ENCODE measurements around the gene PCDHB12.
"Not testable (repeated sequence)": the region's sequence is repeated elsewhere in the genome, so short reads cannot be mapped to it uniquely, and the experiment has no call there.

Gene PCDHB12

DNA sequence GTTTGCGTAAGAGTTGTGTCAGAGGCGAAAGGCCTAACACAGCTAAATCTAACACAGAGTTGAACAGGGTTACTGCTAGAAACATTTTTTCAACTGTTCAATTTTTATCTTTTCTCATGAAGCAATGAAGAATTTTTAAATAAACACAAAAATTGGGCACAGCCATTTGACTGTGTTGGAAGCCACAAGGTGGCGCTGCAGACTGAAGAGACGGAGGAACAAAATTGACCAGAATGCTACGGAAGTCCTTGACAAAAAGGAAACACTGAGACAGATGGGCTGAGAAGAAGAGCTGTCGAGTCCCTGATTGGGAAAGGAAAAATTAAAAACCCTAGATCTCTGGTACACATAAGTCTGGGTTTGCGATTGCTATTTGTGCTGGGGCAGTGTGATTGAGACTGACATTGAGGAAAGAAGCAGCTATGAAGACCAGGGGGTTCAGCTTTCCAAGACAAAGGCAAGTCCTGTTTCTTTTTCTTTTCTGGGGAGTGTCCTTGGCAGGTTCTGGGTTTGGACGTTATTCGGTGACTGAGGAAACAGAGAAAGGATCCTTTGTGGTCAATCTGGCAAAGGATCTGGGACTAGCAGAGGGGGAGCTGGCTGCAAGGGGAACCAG is 21.5 kb upstream of the PCDHB12 start, which contains the start of gene PCDHB9:
PCDHB9 (plus strand) TSS at position 265 of the 616 bp plus-strand sequence; CDS start at position 423, 158 bp downstream.
- DNase-seq (ENCODE audit: low spot score), result no peak
- TF ChIP-seq, protein P1, sequence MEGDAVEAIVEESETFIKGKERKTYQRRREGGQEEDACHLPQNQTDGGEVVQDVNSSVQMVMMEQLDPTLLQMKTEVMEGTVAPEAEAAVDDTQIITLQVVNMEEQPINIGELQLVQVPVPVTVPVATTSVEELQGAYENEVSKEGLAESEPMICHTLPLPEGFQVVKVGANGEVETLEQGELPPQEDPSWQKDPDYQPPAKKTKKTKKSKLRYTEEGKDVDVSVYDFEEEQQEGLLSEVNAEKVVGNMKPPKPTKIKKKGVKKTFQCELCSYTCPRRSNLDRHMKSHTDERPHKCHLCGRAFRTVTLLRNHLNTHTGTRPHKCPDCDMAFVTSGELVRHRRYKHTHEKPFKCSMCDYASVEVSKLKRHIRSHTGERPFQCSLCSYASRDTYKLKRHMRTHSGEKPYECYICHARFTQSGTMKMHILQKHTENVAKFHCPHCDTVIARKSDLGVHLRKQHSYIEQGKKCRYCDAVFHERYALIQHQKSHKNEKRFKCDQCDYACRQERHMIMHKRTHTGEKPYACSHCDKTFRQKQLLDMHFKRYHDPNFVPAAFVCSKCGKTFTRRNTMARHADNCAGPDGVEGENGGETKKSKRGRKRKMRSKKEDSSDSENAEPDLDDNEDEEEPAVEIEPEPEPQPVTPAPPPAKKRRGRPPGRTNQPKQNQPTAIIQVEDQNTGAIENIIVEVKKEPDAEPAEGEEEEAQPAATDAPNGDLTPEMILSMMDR (IDR thresholded peaks at IDR 0.05; ENCODE audit: extremely low read depth, missing control alignments), result no peak

DNA sequence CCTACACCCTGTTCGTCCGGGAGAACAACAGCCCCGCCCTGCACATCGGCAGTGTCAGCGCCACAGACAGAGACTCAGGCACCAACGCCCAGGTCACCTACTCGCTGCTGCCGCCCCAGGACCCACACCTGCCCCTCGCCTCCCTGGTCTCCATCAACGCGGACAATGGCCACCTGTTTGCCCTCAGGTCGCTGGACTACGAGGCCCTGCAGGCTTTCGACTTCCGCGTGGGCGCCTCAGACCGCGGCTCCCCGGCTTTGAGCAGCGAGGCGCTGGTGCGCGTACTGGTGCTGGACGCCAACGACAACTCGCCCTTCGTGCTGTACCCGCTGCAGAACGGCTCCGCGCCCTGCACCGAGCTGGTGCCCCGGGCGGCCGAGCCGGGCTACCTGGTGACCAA is 19.8 kb upstream of the PCDHB12 start:
- DNase-seq (ENCODE audit: low spot score), result not testable (repeated sequence)

DNA sequence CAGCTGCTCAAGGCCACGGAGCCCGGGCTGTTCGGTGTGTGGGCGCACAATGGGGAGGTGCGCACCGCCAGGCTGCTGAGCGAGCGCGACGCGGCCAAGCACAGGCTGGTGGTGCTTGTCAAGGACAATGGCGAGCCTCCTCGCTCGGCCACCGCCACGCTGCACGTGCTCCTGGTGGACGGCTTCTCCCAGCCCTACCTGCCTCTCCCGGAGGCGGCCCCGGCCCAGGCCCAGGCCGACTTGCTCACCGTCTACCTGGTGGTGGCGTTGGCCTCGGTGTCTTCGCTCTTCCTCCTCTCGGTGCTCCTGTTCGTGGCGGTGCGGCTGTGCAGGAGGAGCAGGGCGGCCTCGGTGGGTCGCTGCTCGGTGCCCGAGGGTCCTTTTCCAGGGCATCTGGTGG is 19.4 kb upstream of the PCDHB12 start:
- DNase-seq (ENCODE audit: low spot score), result not testable (repeated sequence)

DNA sequence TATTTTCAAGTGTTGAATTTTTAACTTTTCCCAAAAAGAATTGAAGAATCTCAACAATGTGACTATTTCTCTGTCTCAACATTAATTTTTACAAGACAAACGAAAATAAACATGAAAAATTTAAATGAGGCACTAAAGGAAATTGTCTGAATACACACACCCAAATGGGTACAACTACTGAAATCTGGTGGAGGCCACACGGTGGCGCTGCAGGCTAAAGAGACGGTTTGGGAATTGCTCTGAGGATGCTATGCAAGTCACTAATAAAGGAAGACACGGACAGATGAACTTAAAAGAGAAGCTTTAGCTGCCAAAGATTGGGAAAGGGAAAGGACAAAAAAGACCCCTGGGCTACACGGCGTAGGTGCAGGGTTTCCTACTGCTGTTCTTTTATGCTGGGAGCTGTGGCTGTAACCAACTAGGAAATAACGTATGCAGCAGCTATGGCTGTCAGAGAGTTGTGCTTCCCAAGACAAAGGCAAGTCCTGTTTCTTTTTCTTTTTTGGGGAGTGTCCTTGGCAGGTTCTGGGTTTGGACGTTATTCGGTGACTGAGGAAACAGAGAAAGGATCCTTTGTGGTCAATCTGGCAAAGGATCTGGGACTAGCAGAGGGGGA is 16.3 kb upstream of the PCDHB12 start, which contains the start of gene PCDHB10:
PCDHB10 (plus strand) TSS at position 244 of the 616 bp plus-strand sequence; CDS start at position 444, 200 bp downstream.
- DNase-seq (ENCODE audit: low spot score), result no peak

DNA sequence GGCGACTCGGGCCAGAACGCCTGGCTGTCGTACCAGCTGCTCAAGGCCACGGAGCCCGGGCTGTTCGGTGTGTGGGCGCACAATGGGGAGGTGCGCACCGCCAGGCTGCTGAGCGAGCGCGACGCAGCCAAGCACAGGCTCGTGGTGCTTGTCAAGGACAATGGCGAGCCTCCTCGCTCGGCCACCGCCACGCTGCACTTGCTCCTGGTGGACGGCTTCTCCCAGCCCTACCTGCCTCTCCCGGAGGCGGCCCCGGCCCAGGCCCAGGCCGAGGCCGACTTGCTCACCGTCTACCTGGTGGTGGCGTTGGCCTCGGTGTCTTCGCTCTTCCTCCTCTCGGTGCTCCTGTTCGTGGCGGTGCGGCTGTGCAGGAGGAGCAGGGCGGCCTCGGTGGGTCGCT is 14.2 kb upstream of the PCDHB12 start:
- not testable (repeated sequence) for DNase-seq (ENCODE audit: low spot score)

More for the DNA sequence above, 16.3 kb upstream of the PCDHB12 start, which contains the start of gene PCDHB10:
- TF ChIP-seq, protein P1 (IDR thresholded peaks at IDR 0.05; ENCODE audit: extremely low read depth, missing control alignments), result no peak

DNA sequence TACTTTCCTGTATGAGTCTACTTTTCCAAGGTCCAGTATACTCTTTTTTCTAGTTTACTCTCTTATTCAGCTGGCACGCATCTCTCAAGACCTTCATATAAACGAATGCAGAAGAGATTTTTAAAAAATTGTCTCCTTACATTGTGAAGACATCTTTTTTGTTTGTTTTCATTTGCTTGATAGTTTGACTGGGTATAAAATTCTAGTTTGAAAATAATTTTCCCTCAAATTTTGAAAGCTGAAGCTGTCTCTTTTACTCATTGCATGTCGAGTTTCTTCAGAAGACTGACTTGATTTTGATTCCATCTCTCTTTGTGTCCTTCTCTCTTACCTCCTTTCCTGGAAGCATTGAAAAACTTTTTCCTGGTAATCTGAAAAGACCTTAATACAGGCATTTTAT is 12.2 kb upstream of the PCDHB12 start:
- TF ChIP-seq, protein P1 (IDR thresholded peaks at IDR 0.05; ENCODE audit: extremely low read depth, missing control alignments), result no peak
- no peak for DNase-seq (ENCODE audit: low spot score)

DNA sequence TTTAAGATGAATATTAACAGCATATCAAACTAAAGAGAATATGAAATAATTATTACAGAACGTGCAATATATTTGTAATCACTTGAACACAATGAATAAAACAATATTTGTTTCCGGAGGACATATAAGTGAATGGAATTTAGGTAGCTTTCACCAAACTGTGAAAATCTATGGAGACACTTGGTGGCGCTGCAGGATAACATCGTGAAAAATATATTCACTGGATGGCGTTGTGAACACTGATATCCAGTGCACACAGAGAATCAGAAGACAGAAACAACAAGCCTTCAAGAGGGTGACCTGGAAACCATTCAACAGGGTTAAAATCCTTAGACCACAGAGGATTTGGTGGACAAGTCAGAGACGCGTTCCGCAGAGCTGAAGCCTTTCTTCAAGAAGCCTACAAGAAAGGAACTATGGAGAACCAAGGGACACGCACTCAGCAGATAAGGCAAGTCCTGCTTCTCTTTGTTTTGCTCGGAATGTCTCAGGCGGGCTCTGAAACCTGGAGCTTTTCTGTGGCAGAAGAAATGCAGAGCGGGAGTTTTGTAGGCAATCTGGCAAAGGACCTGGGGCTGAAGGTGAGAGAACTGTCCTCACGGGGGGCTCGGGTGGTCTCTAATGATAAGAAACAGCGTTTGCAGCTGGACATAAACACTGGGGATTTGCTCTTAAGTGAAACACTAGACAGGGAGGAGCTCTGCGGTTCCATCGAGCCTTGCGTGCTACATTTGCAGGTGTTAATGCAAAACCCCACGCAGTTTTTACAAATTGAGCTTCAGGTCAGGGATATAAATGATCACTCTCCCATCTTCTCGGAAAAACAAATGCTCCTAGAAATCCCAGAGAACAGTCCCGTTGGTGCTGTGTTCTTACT is 8.9 kb upstream of the PCDHB12 start, which contains the start of gene PCDHB11:
PCDHB11 (plus strand) TSS at position 269 of the 877 bp plus-strand sequence; CDS start at position 417, 148 bp downstream.
- no peak for DNase-seq (ENCODE audit: low spot score)
- TF ChIP-seq, protein P1 (IDR thresholded peaks at IDR 0.05; ENCODE audit: extremely low read depth, missing control alignments), result no peak

DNA sequence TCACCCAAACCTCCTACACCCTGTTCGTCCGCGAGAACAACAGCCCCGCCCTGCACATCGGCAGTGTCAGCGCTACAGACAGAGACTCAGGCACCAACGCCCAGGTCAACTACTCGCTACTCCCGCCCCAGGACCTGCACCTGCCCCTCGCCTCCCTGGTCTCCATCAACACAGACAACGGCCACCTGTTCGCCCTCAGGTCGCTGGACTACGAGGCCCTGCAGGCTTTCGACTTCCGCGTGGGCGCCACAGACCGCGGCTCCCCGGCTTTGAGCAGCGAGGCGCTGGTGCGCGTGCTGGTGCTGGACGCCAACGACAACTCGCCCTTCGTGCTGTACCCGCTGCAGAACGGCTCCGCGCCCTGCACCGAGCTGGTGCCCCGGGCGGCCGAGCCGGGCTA is 7.4 kb upstream of the PCDHB12 start:
- not testable (repeated sequence) for DNase-seq (ENCODE audit: low spot score)

DNA sequence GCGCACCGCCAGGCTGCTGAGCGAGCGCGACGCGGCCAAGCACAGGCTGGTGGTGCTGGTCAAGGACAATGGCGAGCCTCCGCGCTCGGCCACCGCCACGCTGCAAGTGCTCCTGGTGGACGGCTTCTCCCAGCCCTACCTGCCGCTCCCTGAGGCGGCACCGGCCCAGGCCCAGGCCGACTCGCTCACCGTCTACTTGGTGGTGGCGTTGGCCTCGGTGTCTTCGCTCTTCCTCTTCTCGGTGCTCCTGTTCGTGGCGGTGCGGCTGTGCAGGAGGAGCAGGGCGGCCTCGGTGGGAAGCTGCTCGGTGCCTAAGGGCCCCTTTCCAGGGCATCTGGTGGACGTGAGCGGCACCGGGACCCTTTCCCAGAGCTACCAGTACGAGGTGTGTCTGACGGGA is 6.9 kb upstream of the PCDHB12 start:
- DNase-seq (ENCODE audit: low spot score), result not testable (repeated sequence)

DNA sequence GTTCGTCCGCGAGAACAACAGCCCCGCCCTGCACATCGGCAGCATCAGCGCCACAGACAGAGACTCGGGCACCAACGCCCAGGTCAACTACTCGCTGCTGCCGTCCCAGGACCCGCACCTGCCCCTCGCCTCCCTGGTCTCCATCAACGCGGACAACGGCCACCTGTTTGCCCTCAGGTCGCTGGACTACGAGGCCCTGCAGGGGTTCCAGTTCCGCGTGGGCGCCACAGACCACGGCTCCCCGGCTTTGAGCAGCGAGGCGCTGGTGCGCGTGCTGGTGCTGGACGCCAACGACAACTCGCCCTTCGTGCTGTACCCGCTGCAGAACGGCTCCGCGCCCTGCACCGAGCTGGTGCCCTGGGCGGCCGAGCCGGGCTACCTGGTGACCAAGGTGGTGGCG is 1.8 kb downstream of the PCDHB12 start:
- not testable (repeated sequence) for DNase-seq (ENCODE audit: low spot score)

DNA sequence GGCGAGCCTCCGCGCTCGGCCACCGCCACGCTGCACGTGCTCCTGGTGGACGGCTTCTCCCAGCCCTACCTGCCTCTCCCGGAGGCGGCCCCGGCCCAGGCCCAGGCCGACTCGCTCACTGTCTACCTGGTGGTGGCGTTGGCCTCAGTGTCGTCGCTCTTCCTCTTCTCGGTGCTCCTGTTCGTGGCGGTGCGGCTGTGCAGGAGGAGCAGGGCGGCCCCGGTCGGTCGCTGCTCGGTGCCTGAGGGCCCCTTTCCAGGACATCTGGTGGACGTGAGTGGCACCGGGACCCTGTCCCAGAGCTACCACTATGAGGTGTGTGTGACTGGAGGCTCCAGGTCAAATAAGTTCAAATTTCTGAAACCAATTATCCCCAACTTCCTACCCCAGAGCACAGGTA is 2.3 kb downstream of the PCDHB12 start:
- DNase-seq (ENCODE audit: low spot score), result not testable (repeated sequence)

DNA sequence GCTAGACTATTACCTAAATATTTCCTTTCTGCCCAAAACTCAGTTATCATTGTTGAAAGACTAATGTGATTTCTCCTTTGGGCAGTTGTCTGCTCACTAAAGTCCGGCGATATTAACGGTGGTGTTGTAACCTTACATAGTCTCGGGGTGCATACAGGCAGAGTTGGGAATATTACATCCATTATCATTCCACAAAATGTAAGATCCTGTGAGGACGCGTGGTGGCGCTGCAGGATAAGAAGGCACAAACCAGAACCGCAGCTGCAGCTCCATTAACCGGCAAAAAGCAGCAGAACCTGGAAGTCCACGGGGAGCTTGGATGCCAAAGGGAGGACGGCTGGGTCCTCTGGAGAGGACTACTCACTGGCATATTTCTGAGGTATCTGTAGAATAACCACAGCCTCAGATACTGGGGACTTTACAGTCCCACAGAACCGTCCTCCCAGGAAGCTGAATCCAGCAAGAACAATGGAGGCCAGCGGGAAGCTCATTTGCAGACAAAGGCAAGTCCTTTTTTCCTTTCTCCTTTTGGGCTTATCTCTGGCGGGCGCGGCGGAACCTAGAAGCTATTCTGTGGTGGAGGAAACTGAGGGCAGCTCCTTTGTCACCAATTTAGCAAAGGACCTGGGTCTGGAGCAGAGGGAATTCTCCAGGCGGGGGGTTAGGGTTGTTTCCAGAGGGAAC is 5.3 kb downstream of the PCDHB12 start, which contains the start of gene PCDHB13:
PCDHB13 (plus strand) TSS at position 264 of the 684 bp plus-strand sequence; CDS start at position 469, 205 bp downstream.
- DNase-seq (ENCODE audit: low spot score), result not testable (repeated sequence)

DNA sequence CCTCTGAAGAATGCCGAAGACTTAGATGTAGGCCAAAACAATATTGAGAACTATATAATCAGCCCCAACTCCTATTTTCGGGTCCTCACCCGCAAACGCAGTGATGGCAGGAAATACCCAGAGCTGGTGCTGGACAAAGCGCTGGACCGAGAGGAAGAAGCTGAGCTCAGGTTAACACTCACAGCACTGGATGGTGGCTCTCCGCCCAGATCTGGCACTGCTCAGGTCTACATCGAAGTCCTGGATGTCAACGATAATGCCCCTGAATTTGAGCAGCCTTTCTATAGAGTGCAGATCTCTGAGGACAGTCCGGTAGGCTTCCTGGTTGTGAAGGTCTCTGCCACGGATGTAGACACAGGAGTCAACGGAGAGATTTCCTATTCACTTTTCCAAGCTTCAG is 6.1 kb downstream of the PCDHB12 start:
- not testable (repeated sequence) for DNase-seq (ENCODE audit: low spot score)

DNA sequence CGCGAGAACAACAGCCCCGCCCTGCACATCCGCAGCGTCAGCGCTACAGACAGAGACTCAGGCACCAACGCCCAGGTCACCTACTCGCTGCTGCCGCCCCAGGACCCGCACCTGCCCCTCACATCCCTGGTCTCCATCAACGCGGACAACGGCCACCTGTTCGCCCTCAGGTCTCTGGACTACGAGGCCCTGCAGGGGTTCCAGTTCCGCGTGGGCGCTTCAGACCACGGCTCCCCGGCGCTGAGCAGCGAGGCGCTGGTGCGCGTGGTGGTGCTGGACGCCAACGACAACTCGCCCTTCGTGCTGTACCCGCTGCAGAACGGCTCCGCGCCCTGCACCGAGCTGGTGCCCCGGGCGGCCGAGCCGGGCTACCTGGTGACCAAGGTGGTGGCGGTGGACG is 7.0 kb downstream of the PCDHB12 start:
- not testable (repeated sequence) for DNase-seq (ENCODE audit: low spot score)
